ENCODE results near the gene UBE2F.
"Not testable (repeated sequence)": the region's sequence is repeated elsewhere in the genome, so short reads cannot be mapped to it uniquely, and the experiment has no call there.

Gene UBE2F

DNA sequence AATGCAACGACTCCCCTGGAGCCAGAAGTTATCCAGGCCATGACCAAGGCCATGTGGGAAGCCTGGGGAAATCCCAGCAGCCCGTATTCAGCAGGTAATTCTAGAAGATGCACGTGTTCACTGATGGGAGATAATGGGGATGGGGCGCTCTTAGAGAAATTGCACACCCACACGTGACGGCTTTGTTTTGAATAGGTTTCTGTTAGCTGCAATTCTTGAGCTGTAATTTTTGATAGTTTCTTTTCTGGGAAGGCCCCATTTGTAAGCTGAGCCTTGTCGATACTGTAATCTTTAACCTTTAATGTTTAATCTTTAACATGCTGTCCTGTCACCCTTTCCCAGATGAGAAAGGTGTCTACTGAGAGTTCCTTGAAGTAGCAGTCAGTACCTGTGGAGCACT lies 97.6 kb downstream of the UBE2F start:
- Histone ChIP-seq H4K20me1 (ENCODE audit: insufficient read depth, low read length) (0 out of 2 replicates have a peak, but pooled peaks cover 4% of the 10 kb centered on the region), H3K27ac (ENCODE audit: low read length) (no peak overlapping the region), H3K79me2 (ENCODE audit: insufficient read depth, low read length) (peaks cover 47% of the 10 kb centered on the region), H3K4me3 (ENCODE audit: low read depth in 1 of 2, low read length in 2 of 2) (no peak overlapping the region), H3K9ac (ENCODE audit: low read depth, low read length) (no peak overlapping the region), H3K9me3 (ENCODE audit: insufficient read depth, low read length, severe bottlenecking) (no peaks in the 10 kb centered on the region), H3K4me2 (ENCODE audit: insufficient read depth, low read length) (no peak overlapping the region), H3K36me3 (ENCODE audit: insufficient read depth, low read length) (peaks cover 46% of the 10 kb centered on the region), H3K27me3 (ENCODE audit: insufficient read depth, low read length, poor library complexity) (no peaks in the 10 kb centered on the region), H2AFZ (ENCODE audit: low read depth, low read length) (no peak overlapping the region), H3K4me1 (ENCODE audit: insufficient read depth, low read length) (peaks cover 61% of the 10 kb centered on the region)
- TF ChIP-seq EZH2 (IDR thresholded peaks at IDR 0.05; ENCODE audit: borderline replicate concordance, low read depth, low read length, severe bottlenecking) = no peak
- TF ChIP-seq, protein P1, sequence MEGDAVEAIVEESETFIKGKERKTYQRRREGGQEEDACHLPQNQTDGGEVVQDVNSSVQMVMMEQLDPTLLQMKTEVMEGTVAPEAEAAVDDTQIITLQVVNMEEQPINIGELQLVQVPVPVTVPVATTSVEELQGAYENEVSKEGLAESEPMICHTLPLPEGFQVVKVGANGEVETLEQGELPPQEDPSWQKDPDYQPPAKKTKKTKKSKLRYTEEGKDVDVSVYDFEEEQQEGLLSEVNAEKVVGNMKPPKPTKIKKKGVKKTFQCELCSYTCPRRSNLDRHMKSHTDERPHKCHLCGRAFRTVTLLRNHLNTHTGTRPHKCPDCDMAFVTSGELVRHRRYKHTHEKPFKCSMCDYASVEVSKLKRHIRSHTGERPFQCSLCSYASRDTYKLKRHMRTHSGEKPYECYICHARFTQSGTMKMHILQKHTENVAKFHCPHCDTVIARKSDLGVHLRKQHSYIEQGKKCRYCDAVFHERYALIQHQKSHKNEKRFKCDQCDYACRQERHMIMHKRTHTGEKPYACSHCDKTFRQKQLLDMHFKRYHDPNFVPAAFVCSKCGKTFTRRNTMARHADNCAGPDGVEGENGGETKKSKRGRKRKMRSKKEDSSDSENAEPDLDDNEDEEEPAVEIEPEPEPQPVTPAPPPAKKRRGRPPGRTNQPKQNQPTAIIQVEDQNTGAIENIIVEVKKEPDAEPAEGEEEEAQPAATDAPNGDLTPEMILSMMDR (IDR thresholded peaks at IDR 0.05; ENCODE audit: borderline replicate concordance, extremely low read depth, low read length, poor library complexity, severe bottlenecking) = no peak
- DNase-seq = no peak
- no peak for ATAC-seq (ENCODE audit: insufficient read depth, low read depth)

DNA sequence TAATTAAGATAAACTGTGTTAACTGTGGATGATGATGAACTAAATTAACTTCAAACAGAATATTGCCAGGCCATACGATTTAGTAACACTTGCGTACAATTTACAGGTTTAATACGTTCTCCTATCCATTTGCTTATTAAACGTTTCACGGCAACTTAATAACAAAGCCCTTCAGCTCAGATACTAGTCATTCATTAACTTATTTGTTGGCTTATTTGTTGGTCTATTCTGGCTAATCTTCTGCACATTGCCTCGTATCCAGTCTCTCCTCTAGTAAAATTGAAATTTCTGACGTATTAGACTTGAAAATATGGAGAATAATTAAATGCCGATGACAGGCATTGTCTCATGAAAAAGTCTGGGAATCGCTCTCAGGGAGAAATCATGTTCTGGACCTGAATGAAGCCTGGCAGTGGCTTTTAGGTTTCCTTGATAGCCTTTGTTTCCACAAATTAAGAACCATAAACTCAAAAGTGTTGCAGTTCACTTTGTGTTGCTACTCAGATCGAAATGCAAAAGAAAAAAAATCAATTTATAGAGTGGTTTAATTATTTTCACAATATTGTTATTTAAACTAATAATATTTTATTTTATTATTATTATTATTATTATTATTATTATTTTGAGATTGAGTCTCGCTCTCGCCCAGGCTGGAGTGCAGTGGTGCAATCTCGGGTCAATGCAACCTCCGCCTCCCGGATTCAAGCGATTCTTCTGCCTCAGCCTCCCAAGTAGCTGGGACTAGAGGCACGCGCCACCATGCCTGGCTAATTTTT lies 98.4 kb downstream of the UBE2F start:
- ATAC-seq (ENCODE audit: insufficient read depth, low read depth) (no peak), DNase-seq (no peak)
- no peak overlapping the region for H3K27ac ChIP-seq (ENCODE audit: low read length)
- peaks cover 55% of the 10 kb centered on the region for H3K36me3 ChIP-seq (ENCODE audit: insufficient read depth, low read length)
- no peaks in the 10 kb centered on the region for H3K27me3 ChIP-seq (ENCODE audit: insufficient read depth, low read length, poor library complexity)
- no peak overlapping the region for H3K4me3 ChIP-seq (ENCODE audit: low read depth in 1 of 2, low read length in 2 of 2)
- no peaks in the 10 kb centered on the region for H3K9me3 ChIP-seq (ENCODE audit: insufficient read depth, low read length, severe bottlenecking)
- 0 out of 2 replicates have a peak, but pooled peaks cover 4% of the 10 kb centered on the region for H4K20me1 ChIP-seq (ENCODE audit: insufficient read depth, low read length)
- no peak overlapping the region for H3K9ac ChIP-seq (ENCODE audit: low read depth, low read length)
- H3K4me1 ChIP-seq (ENCODE audit: insufficient read depth, low read length) = peaks cover 59% of the 10 kb centered on the region
- no peak for TF ChIP-seq EZH2 (IDR thresholded peaks at IDR 0.05; ENCODE audit: borderline replicate concordance, low read depth, low read length, severe bottlenecking)
- TF ChIP-seq, protein P1 (IDR thresholded peaks at IDR 0.05; ENCODE audit: borderline replicate concordance, extremely low read depth, low read length, poor library complexity, severe bottlenecking) = no peak
- no peak overlapping the region for H2AFZ ChIP-seq (ENCODE audit: low read depth, low read length)
- no peak overlapping the region for H3K4me2 ChIP-seq (ENCODE audit: insufficient read depth, low read length)
- peaks cover 42% of the 10 kb centered on the region for H3K79me2 ChIP-seq (ENCODE audit: insufficient read depth, low read length)

DNA sequence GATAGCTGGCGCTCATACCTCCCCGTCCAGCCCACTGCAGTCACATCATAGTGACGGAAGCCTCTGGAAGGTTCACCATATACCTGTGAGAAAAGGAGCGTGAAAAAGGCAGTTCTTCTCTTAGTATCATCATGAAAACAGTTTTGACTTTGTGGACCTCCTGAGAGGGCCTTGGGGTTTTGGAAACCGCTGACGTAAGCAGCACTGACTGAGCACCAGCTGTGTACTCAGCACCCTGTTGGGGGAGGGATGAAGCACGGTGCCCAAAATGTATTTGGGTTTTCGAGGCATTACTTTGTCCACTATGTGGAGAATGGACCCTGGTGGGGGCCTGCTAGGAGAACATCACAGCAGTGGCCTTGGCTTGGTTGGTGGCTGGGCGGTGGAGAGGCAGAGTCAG lies 99.4 kb downstream of the UBE2F start:
- Histone ChIP-seq H3K27ac (ENCODE audit: low read length) (no peak overlapping the region), H3K36me3 (ENCODE audit: insufficient read depth, low read length) (peaks cover 62% of the 10 kb centered on the region)

DNA sequence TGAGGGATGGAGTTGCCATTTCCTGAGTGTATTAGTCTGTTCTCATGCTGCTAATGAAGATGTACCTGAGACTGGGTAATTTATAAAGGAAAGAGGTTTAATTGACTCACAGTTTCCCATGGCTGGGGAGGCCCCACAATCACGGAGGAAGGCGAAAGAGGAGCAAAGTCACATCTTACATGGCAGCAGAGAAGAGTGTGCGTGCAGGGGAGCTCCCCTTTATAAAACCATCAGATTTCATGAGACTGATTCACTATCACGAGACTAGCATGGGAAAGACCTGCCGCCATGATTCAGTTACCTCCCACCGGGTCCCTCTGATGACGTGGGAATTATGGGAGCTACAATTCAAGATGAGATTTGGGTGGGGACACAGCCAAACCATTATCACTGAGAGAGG lies 99.9 kb downstream of the UBE2F start:
- H3K9ac ChIP-seq (ENCODE audit: low read depth, low read length); H3K27me3 ChIP-seq (ENCODE audit: insufficient read depth, low read length, poor library complexity); H3K4me2 ChIP-seq (ENCODE audit: insufficient read depth, low read length); ATAC-seq (ENCODE audit: insufficient read depth, low read depth); H4K20me1 ChIP-seq (ENCODE audit: insufficient read depth, low read length); DNase-seq; H2AFZ ChIP-seq (ENCODE audit: low read depth, low read length); H3K4me3 ChIP-seq (ENCODE audit: low read depth in 1 of 2, low read length in 2 of 2); H3K9me3 ChIP-seq (ENCODE audit: insufficient read depth, low read length, severe bottlenecking); H3K27ac ChIP-seq (ENCODE audit: low read length): not testable (repeated sequence)
- Histone ChIP-seq H3K36me3 (ENCODE audit: insufficient read depth, low read length) (peaks cover 65% of the 10 kb centered on the region), H3K79me2 (ENCODE audit: insufficient read depth, low read length) (peaks cover 32% of the 10 kb centered on the region), H3K4me1 (ENCODE audit: insufficient read depth, low read length) (peaks cover 57% of the 10 kb centered on the region)

More for the DNA sequence above, 99.4 kb downstream of the UBE2F start:
- no peak for ATAC-seq (ENCODE audit: insufficient read depth, low read depth)
- Histone ChIP-seq H3K27me3 (ENCODE audit: insufficient read depth, low read length, poor library complexity) (no peaks in the 10 kb centered on the region), H3K9me3 (ENCODE audit: insufficient read depth, low read length, severe bottlenecking) (no peaks in the 10 kb centered on the region), H4K20me1 (ENCODE audit: insufficient read depth, low read length) (0 out of 2 replicates have a peak, but pooled peaks cover 4% of the 10 kb centered on the region), H3K79me2 (ENCODE audit: insufficient read depth, low read length) (peaks cover 37% of the 10 kb centered on the region), H3K9ac (ENCODE audit: low read depth, low read length) (no peak overlapping the region), H3K4me1 (ENCODE audit: insufficient read depth, low read length) (peaks cover 59% of the 10 kb centered on the region), H2AFZ (ENCODE audit: low read depth, low read length) (no peak overlapping the region), H3K4me3 (ENCODE audit: low read depth in 1 of 2, low read length in 2 of 2) (no peak overlapping the region), H3K4me2 (ENCODE audit: insufficient read depth, low read length) (no peak overlapping the region)
- no peak for TF ChIP-seq EZH2 (IDR thresholded peaks at IDR 0.05; ENCODE audit: borderline replicate concordance, low read depth, low read length, severe bottlenecking)
- TF ChIP-seq, protein P1 (IDR thresholded peaks at IDR 0.05; ENCODE audit: borderline replicate concordance, extremely low read depth, low read length, poor library complexity, severe bottlenecking) = no peak
- no peak for DNase-seq

All from DND-41 (cell line).